K562 (cell line): ENCODE measurements around the gene MRPS5. TPM values are rescaled to one million over a fixed set of nuclear protein-coding genes. Genes with fewer than 3 reads are reported as not detected.

Source experiments
- ATF3 ChIP-seq, 2 experiments: fragments of 450-650 bp in 1 of 2; sonication (generic) in 1 of 2; formaldehyde crosslinking in 1 of 2; IDR thresholded peaks in 1 of 2; conservative IDR thresholded peaks in 1 of 2; 2 replicates each; pipeline versions ENCODE4 v1.6.1 to v1.8.1; 2016 to 2023; ENCODE audit warnings: mild to moderate bottlenecking in 2 of 2, moderate library complexity in 2 of 2, inconsistent platforms in 1 of 2, missing genetic modification reagents in 1 of 2
- DACH1 ChIP-seq: fragments of 450-650 bp; IDR thresholded peaks from 2 replicates; pipeline ENCODE4 v1.6.1; 2018; ENCODE audit not compliant: partially characterized antibody
- GMEB1 ChIP-seq: fragments of 250-450 bp; sonication (Bioruptor Pico); IDR thresholded peaks from 2 replicates; pipeline ENCODE4 v1.4.0; 2020; ENCODE audit warnings: mild to moderate bottlenecking
- IRF9 ChIP-seq: fragments of 450-650 bp; IDR thresholded peaks from 2 replicates; pipeline ENCODE4 v1.6.1; 2016; ENCODE audit warnings: missing biosample characterization, missing genetic modification characterization
- MEIS2 ChIP-seq: fragments of 450-650 bp; IDR thresholded peaks from 2 replicates; pipeline ENCODE4 v1.6.1; 2014; ENCODE audit warnings: mild to moderate bottlenecking; ENCODE audit not compliant: partially characterized antibody
- MXD1 ChIP-seq: fragments of 250-450 bp; sonication (Bioruptor Pico); IDR thresholded peaks from 2 replicates; pipeline ENCODE4 v1.8.0; 2021; ENCODE audit warnings: borderline replicate concordance, mild to moderate bottlenecking, moderate library complexity; ENCODE audit not compliant: poor library complexity, severe bottlenecking
- NFIC ChIP-seq: fragments of 450-650 bp; IDR thresholded peaks from 2 replicates; pipeline ENCODE4 v1.6.1; 2017; ENCODE audit warnings: mild to moderate bottlenecking, inconsistent platforms
- PHF21A ChIP-seq: fragments of 450-650 bp; IDR thresholded peaks from 2 replicates; pipeline ENCODE4 v1.6.1; 2017; ENCODE audit warnings: low read depth, borderline replicate concordance
- PHF8 ChIP-seq: fragments of 200-600 bp; sonication (generic); IDR thresholded peaks from 2 replicates; pipeline ENCODE4 v1.6.1; 2012; ENCODE audit warnings: mixed run types, mild to moderate bottlenecking, inconsistent platforms, low read length, moderate library complexity, borderline replicate concordance
- SIN3A ChIP-seq, 2 experiments: fragments of 150-350 bp in 1 of 2; IDR thresholded peaks; 2 replicates each; pipeline ENCODE4 v1.6.1; 2011 to 2016; ENCODE audit warnings: borderline replicate concordance in 2 of 2, low read depth in 2 of 2, low read length in 2 of 2, mild to moderate bottlenecking in 2 of 2, moderate library complexity in 2 of 2; ENCODE audit not compliant: control insufficient read depth in 1 of 2
- SMAD4 ChIP-seq: fragments of 250-450 bp; sonication (Bioruptor Pico); conservative IDR thresholded peaks from 2 replicates; pipeline ENCODE4 v1.8.0; 2021; ENCODE audit warnings: inconsistent platforms, mild to moderate bottlenecking, moderate library complexity
- SMARCA4 ChIP-seq: fragments of 450-650 bp; IDR thresholded peaks from 2 replicates; pipeline ENCODE4 v1.6.1; 2016
- TAF1 ChIP-seq: IDR thresholded peaks from 2 replicates; pipeline ENCODE4 v1.6.1; 2011; ENCODE audit warnings: mild to moderate bottlenecking, low read length, moderate library complexity; ENCODE audit not compliant: insufficient read depth, control insufficient read depth, severe bottlenecking; ENCODE audit errors: extremely low read depth
- TEAD4 ChIP-seq, 2 experiments: sonication (generic) in 1 of 2; formaldehyde crosslinking in 1 of 2; IDR thresholded peaks; 2 replicates each; pipeline versions ENCODE4 v1.6.1 to v1.8.0; 2012 to 2022; ENCODE audit warnings: borderline replicate concordance in 1 of 2, inconsistent platforms in 1 of 2, low read length in 1 of 2, mild to moderate bottlenecking in 1 of 2, missing genetic modification reagents in 1 of 2
- YY1 ChIP-seq, 3 experiments: IDR thresholded peaks; 2 replicates each; pipeline ENCODE4 v1.6.1; 2011; ENCODE audit warnings: low read length in 2 of 3, mild to moderate bottlenecking in 2 of 3, moderate library complexity in 2 of 3, borderline replicate concordance in 1 of 3, control low read depth in 1 of 3, low read depth in 1 of 3; ENCODE audit not compliant: insufficient read depth in 3 of 3, insufficient replicate concordance in 2 of 3, control insufficient read depth in 1 of 3, insufficient read length in 1 of 3; ENCODE audit errors: extremely low read depth in 1 of 3
- ZKSCAN8 ChIP-seq: fragments of 200-800 bp; sonication (Bioruptor generic); IDR thresholded peaks from 2 replicates; pipeline ENCODE4 v1.6.1; 2016; ENCODE audit warnings: missing genetic modification characterization, missing compliant biosample characterization
- ZNF639 ChIP-seq, 2 experiments: fragments of 200-800 bp in 1 of 2; sonication (Bioruptor generic) in 1 of 2; sonication (generic) in 1 of 2; formaldehyde crosslinking in 1 of 2; IDR thresholded peaks in 1 of 2; conservative IDR thresholded peaks in 1 of 2; 2 replicates each; pipeline versions ENCODE4 v1.5.0 to v1.6.1; 2016 to 2020; ENCODE audit warnings: missing compliant biosample characterization in 1 of 2, missing genetic modification characterization in 1 of 2, missing genetic modification reagents in 1 of 2
- polyA plus RNA-seq, 8 experiments: library from polyadenylated mRNA; depleted of rRNA in 4 of 8; stranded (reverse) in 5 of 8; unstranded in 3 of 8; fragments of >200 nt; fragmentation: Nextera tagmentation in 2 of 8; fragmentation: Illumina TruSeq in 1 of 8; extraction: Ambion mirVana in 2 of 8; extraction: Trizol in 1 of 8; gene quantifications; 2 replicates each; pipeline versions ENCODE4 v1.2.1 to v1.2.3, GENCODE V29; 2011 to 2014; ENCODE audit warnings: inconsistent platforms in 1 of 8, missing spikeins in 1 of 8
- total RNA-seq, 7 experiments: library from RNA; depleted of rRNA in 6 of 7; stranded (reverse); fragments of >200 nt in 6 of 7; fragmentation: Illumina TruSeq in 2 of 7; extraction: Trizol in 2 of 7; gene quantifications; 2 replicates each; pipeline versions ENCODE4 v1.2.1 to v1.2.3, GENCODE V29; 2011 to 2021; ENCODE audit warnings: low replicate concordance in 1 of 7

The MRPS5 gene
- total and polyA plus RNA-seq, 9 of the 15 experiments (the other 6 are each of a cell fraction or from before 2014, with no cell fraction given) = 85.0 to 162 (median 118) TPM

GRCh38 chr2:95121407-95122196, at the start of gene MRPS5 (continued):
- no peak for TF ChIP-seq SMARCA4
- no peak for TF ChIP-seq IRF9 (tag)
- TF ChIP-seq ZKSCAN8 = no peak
- peak in 1 of 2 experiments; percentile 60; a peak in 2 of 4 replicates for TF ChIP-seq ZNF639 (CRISPR knock-in tag; conservative IDR thresholded peaks at IDR 0.05 in 1 of 2, IDR thresholded peaks at IDR 0.05 in 1 of 2)
- 0 out of 2 replicates have a peak, but pooled peaks have one; percentile 31 for TF ChIP-seq SMAD4 (CRISPR knock-in tag)
- TF ChIP-seq PHF21A = 0 out of 2 replicates have a peak, but pooled peaks have one; percentile 25
- no peak for TF ChIP-seq ATF3 (IDR thresholded peaks at IDR 0.05)
- no peak for TF ChIP-seq ATF3 (CRISPR knock-in tag; conservative IDR thresholded peaks at IDR 0.05)
- TF ChIP-seq GMEB1 (CRISPR knock-in tag) = peak; percentile 41
- TF ChIP-seq SIN3A (IDR thresholded peaks at IDR 0.05; ENCODE audit: borderline replicate concordance in 2 of 2, control insufficient read depth in 1 of 2, low read depth in 2 of 2, low read length in 2 of 2) = peak; percentile 52 to 69; a peak in 1 of 4 replicates
- TF ChIP-seq MXD1 (CRISPR knock-in tag) = peak; percentile 21
- peak; percentile 77 for TF ChIP-seq TAF1
- 0 out of 2 replicates have a peak, but pooled peaks have one; percentile 5 for TF ChIP-seq TEAD4 (IDR thresholded peaks at IDR 0.05; ENCODE audit: low read length)
- TF ChIP-seq TEAD4 (CRISPR knock-in tag; IDR thresholded peaks at IDR 0.05; ENCODE audit: borderline replicate concordance) = no peak
- TF ChIP-seq MEIS2 = no peak
- peak; percentile 31; the same call in 1 of the 2 replicates for TF ChIP-seq NFIC
- TF ChIP-seq PHF8 = peak; percentile 97
- TF ChIP-seq YY1 (IDR thresholded peaks at IDR 0.05; ENCODE audit: borderline replicate concordance in 1 of 3, control insufficient read depth in 1 of 3, extremely low read depth in 1 of 3, insufficient read depth in 3 of 3, insufficient read length in 1 of 3, insufficient replicate concordance in 2 of 3, low read depth in 1 of 3, low read length in 2 of 3) = peak; percentile 69 to 95 (median 90)
- peak; percentile 90 for TF ChIP-seq DACH1
